ENCODE measurements around the gene B4GALT5.

Gene B4GALT5

GRCh38 chr20:49684335-49684997 lies 29.2 kb downstream of the B4GALT5 start:
- Histone ChIP-seq H2AFZ (ENCODE audit: low read depth) (no peak overlapping the region), H3K27me3 (ENCODE audit: insufficient read depth, low read depth) (no peaks in the 10 kb centered on the region; the same call in 1 of the 2 replicates), H3K4me2 (peak overlapping the region; percentile 59)

GRCh38 chr20:49682798-49683197 lies 30.9 kb downstream of the B4GALT5 start:
- no peak overlapping the region for H3K27ac ChIP-seq

More at GRCh38 chr20:49684335-49684997, 29.2 kb downstream of the B4GALT5 start:
- Histone ChIP-seq H3K27ac (no peak overlapping the region), H3K9ac (no peak overlapping the region), H3K4me1 (ENCODE audit: low read depth, poor library complexity, severe bottlenecking) (peaks cover 71% of the 10 kb centered on the region), H3K79me2 (ENCODE audit: insufficient read depth, low read depth) (peaks cover under 1% of the 10 kb centered on the region; the same call in 1 of the 2 replicates), H3K4me3 (IDR thresholded peaks at IDR 0.05; ENCODE audit: insufficient read depth, low read depth, low read length) (no peak overlapping the region), H3K36me3 (ENCODE audit: insufficient read depth) (no peaks in the 10 kb centered on the region), H4K20me1 (ENCODE audit: insufficient read depth) (peaks cover 27% of the 10 kb centered on the region; the same call in 1 of the 2 replicates)
- TF ChIP-seq CTCF (conservative IDR thresholded peaks at IDR 0.05; ENCODE audit: low read depth, low read length): no peak

GRCh38 chr20:49682278-49682677 lies 31.4 kb downstream of the B4GALT5 start:
- Histone ChIP-seq H3K79me2 (ENCODE audit: insufficient read depth, low read depth) (no peaks in the 10 kb centered on the region; the same call in 1 of the 2 replicates), H3K27ac (no peak overlapping the region), H4K20me1 (ENCODE audit: insufficient read depth) (peaks cover 27% of the 10 kb centered on the region; the same call in 1 of the 2 replicates), H3K36me3 (ENCODE audit: insufficient read depth) (no peaks in the 10 kb centered on the region), H3K9ac (no peak overlapping the region), H3K27me3 (ENCODE audit: insufficient read depth, low read depth) (no peaks in the 10 kb centered on the region; the same call in 1 of the 2 replicates), H3K4me1 (ENCODE audit: low read depth, poor library complexity, severe bottlenecking) (peaks cover 71% of the 10 kb centered on the region), H2AFZ (ENCODE audit: low read depth) (no peak overlapping the region), H3K4me2 (no peak overlapping the region), H3K4me3 (IDR thresholded peaks at IDR 0.05; ENCODE audit: insufficient read depth, low read depth, low read length) (no peak overlapping the region)
- TF ChIP-seq CTCF (conservative IDR thresholded peaks at IDR 0.05; ENCODE audit: low read depth, low read length): no peak

More at GRCh38 chr20:49682798-49683197, 30.9 kb downstream of the B4GALT5 start:
- Histone ChIP-seq H4K20me1 (ENCODE audit: insufficient read depth) (peaks cover 27% of the 10 kb centered on the region; the same call in 1 of the 2 replicates), H3K27me3 (ENCODE audit: insufficient read depth, low read depth) (no peaks in the 10 kb centered on the region; the same call in 1 of the 2 replicates), H3K4me3 (IDR thresholded peaks at IDR 0.05; ENCODE audit: insufficient read depth, low read depth, low read length) (no peak overlapping the region), H3K4me2 (no peak overlapping the region), H3K36me3 (ENCODE audit: insufficient read depth) (no peaks in the 10 kb centered on the region), H2AFZ (ENCODE audit: low read depth) (no peak overlapping the region), H3K4me1 (ENCODE audit: low read depth, poor library complexity, severe bottlenecking) (peaks cover 71% of the 10 kb centered on the region), H3K79me2 (ENCODE audit: insufficient read depth, low read depth) (no peaks in the 10 kb centered on the region; the same call in 1 of the 2 replicates), H3K9ac (no peak overlapping the region)
- no peak for TF ChIP-seq CTCF (conservative IDR thresholded peaks at IDR 0.05; ENCODE audit: low read depth, low read length)

GRCh38 chr20:49681850-49682216 lies 31.8 kb downstream of the B4GALT5 start:
- H3K79me2 ChIP-seq (ENCODE audit: insufficient read depth, low read depth): no peaks in the 10 kb centered on the region; the same call in 1 of the 2 replicates
- H3K4me3 ChIP-seq (IDR thresholded peaks at IDR 0.05; ENCODE audit: insufficient read depth, low read depth, low read length): no peak overlapping the region
- TF ChIP-seq CTCF (conservative IDR thresholded peaks at IDR 0.05; ENCODE audit: low read depth, low read length): no peak
- no peak overlapping the region for H3K9ac ChIP-seq
- H3K4me2 ChIP-seq: no peak overlapping the region
- no peak overlapping the region for H3K27ac ChIP-seq
- no peaks in the 10 kb centered on the region; the same call in 1 of the 2 replicates for H3K27me3 ChIP-seq (ENCODE audit: insufficient read depth, low read depth)
- H4K20me1 ChIP-seq (ENCODE audit: insufficient read depth): peaks cover 27% of the 10 kb centered on the region; the same call in 1 of the 2 replicates
- H3K36me3 ChIP-seq (ENCODE audit: insufficient read depth): no peaks in the 10 kb centered on the region
- H2AFZ ChIP-seq (ENCODE audit: low read depth): no peak overlapping the region
- H3K4me1 ChIP-seq (ENCODE audit: low read depth, poor library complexity, severe bottlenecking): peaks cover 71% of the 10 kb centered on the region

Measured in KMS-11 (cell line).